ENCODE data around the gene KRTAP1-5. TPM values are rescaled to one million over a fixed set of nuclear protein-coding genes. Genes with fewer than 3 reads are reported as not detected.
"Not testable (repeated sequence)": the region's sequence is repeated elsewhere in the genome, so short reads cannot be mapped to it uniquely, and the experiment has no call there.

Gene KRTAP1-5
- total RNA-seq: not detected

- Histone ChIP-seq H3K27me3 (ENCODE audit: insufficient read depth, low read length) (peaks cover 4% of the 10 kb centered on the region), H3K9me3 (ENCODE audit: low read depth, low read length) (no peaks in the 10 kb centered on the region), H3K4me1 (ENCODE audit: insufficient read depth, low read length) (no peaks in the 10 kb centered on the region), H3K4me3 (ENCODE audit: low read length) (no peak within 1 kb of the TSS)
Observed at GRCh38 chr17:41026715-41027471, at the start of gene KRTAP1-5. Gene KRTAP1-5 (minus strand): TSS chr17:41027208. CDS start chr17:41027155, 53 bp downstream.

GRCh38 chr17:41076788-41077187 lies 49.8 kb upstream of the KRTAP1-5 start:
- no peak overlapping the region for H3K4me3 ChIP-seq (ENCODE audit: low read length)
- H3K4me1 ChIP-seq (ENCODE audit: insufficient read depth, low read length): no peaks in the 10 kb centered on the region
- H3K9me3 ChIP-seq (ENCODE audit: low read depth, low read length): no peaks in the 10 kb centered on the region
- peaks cover 3% of the 10 kb centered on the region for H3K27me3 ChIP-seq (ENCODE audit: insufficient read depth, low read length)

- Histone ChIP-seq H3K27me3 (ENCODE audit: insufficient read depth, low read length) (peaks cover 3% of the 10 kb centered on the region), H3K4me3 (ENCODE audit: low read length) (no peak overlapping the region), H3K9me3 (ENCODE audit: low read depth, low read length) (no peaks in the 10 kb centered on the region), H3K4me1 (ENCODE audit: insufficient read depth, low read length) (no peaks in the 10 kb centered on the region)
Observed at GRCh38 chr17:41073676-41074075, 46.7 kb upstream of the KRTAP1-5 start.

GRCh38 chr17:41071606-41072360 lies 44.8 kb upstream of the KRTAP1-5 start:
- Histone ChIP-seq H3K4me1 (ENCODE audit: insufficient read depth, low read length) (no peaks in the 10 kb centered on the region), H3K27me3 (ENCODE audit: insufficient read depth, low read length) (no peaks in the 10 kb centered on the region), H3K4me3 (ENCODE audit: low read length) (no peak overlapping the region), H3K9me3 (ENCODE audit: low read depth, low read length) (no peaks in the 10 kb centered on the region)

GRCh38 chr17:41069031-41069430 lies 42.0 kb upstream of the KRTAP1-5 start:
- Histone ChIP-seq H3K4me1 (ENCODE audit: insufficient read depth, low read length) (no peaks in the 10 kb centered on the region), H3K9me3 (ENCODE audit: low read depth, low read length) (no peaks in the 10 kb centered on the region), H3K27me3 (ENCODE audit: insufficient read depth, low read length) (no peaks in the 10 kb centered on the region), H3K4me3 (ENCODE audit: low read length) (no peak overlapping the region)

GRCh38 chr17:41067281-41067680 lies 40.3 kb upstream of the KRTAP1-5 start:
- Histone ChIP-seq H3K4me3 (ENCODE audit: low read length) (no peak overlapping the region), H3K9me3 (ENCODE audit: low read depth, low read length) (no peaks in the 10 kb centered on the region), H3K27me3 (ENCODE audit: insufficient read depth, low read length) (peaks cover 7% of the 10 kb centered on the region), H3K4me1 (ENCODE audit: insufficient read depth, low read length) (no peaks in the 10 kb centered on the region)

GRCh38 chr17:41065829-41066624 lies 39.0 kb upstream of the KRTAP1-5 start, which contains the start of gene KRTAP2-4:
Gene KRTAP2-4 (minus strand): TSS chr17:41065879. CDS start chr17:41065845, 34 bp downstream.
- Histone ChIP-seq H3K4me3 (ENCODE audit: low read length) (no peak within 1 kb of the TSS), H3K27me3 (ENCODE audit: insufficient read depth, low read length) (peaks cover 15% of the 10 kb centered on the region), H3K4me1 (ENCODE audit: insufficient read depth, low read length) (no peaks in the 10 kb centered on the region), H3K9me3 (ENCODE audit: low read depth, low read length) (no peaks in the 10 kb centered on the region)

- peaks cover 20% of the 10 kb centered on the region for H3K27me3 ChIP-seq (ENCODE audit: insufficient read depth, low read length)
- H3K4me1 ChIP-seq (ENCODE audit: insufficient read depth, low read length); H3K9me3 ChIP-seq (ENCODE audit: low read depth, low read length); H3K4me3 ChIP-seq (ENCODE audit: low read length): not testable (repeated sequence)
Observed at GRCh38 chr17:41065016-41065689, 38.1 kb upstream of the KRTAP1-5 start.

- peaks cover 22% of the 10 kb centered on the region for H3K27me3 ChIP-seq (ENCODE audit: insufficient read depth, low read length)
- no peak overlapping the region for H3K4me3 ChIP-seq (ENCODE audit: low read length)
- no peaks in the 10 kb centered on the region for H3K9me3 ChIP-seq (ENCODE audit: low read depth, low read length)
- H3K4me1 ChIP-seq (ENCODE audit: insufficient read depth, low read length): no peaks in the 10 kb centered on the region
Observed at GRCh38 chr17:41064301-41064700, 37.3 kb upstream of the KRTAP1-5 start.

- no peaks in the 10 kb centered on the region for H3K4me1 ChIP-seq (ENCODE audit: insufficient read depth, low read length)
- H3K27me3 ChIP-seq (ENCODE audit: insufficient read depth, low read length): peaks cover 25% of the 10 kb centered on the region
- H3K9me3 ChIP-seq (ENCODE audit: low read depth, low read length): no peaks in the 10 kb centered on the region
- no peak overlapping the region for H3K4me3 ChIP-seq (ENCODE audit: low read length)
Observed at GRCh38 chr17:41063449-41063848, 36.4 kb upstream of the KRTAP1-5 start.

GRCh38 chr17:41061964-41062363 lies 35.0 kb upstream of the KRTAP1-5 start:
- Histone ChIP-seq H3K4me3 (ENCODE audit: low read length) (no peak overlapping the region), H3K27me3 (ENCODE audit: insufficient read depth, low read length) (peaks cover 30% of the 10 kb centered on the region), H3K9me3 (ENCODE audit: low read depth, low read length) (no peaks in the 10 kb centered on the region), H3K4me1 (ENCODE audit: insufficient read depth, low read length) (no peaks in the 10 kb centered on the region)

- peaks cover 30% of the 10 kb centered on the region for H3K27me3 ChIP-seq (ENCODE audit: insufficient read depth, low read length)
- no peaks in the 10 kb centered on the region for H3K9me3 ChIP-seq (ENCODE audit: low read depth, low read length)
- no peaks in the 10 kb centered on the region for H3K4me1 ChIP-seq (ENCODE audit: insufficient read depth, low read length)
- no peak within 1 kb of the TSS for H3K4me3 ChIP-seq (ENCODE audit: low read length)
Observed at GRCh38 chr17:41060052-41060604, 33.1 kb upstream of the KRTAP1-5 start, which contains the start of gene KRTAP2-3. Gene KRTAP2-3 (minus strand): TSS chr17:41060114. CDS start chr17:41060050, 64 bp downstream.

- not testable (repeated sequence) for H3K4me3 ChIP-seq (ENCODE audit: low read length); H3K4me1 ChIP-seq (ENCODE audit: insufficient read depth, low read length); H3K9me3 ChIP-seq (ENCODE audit: low read depth, low read length)
- H3K27me3 ChIP-seq (ENCODE audit: insufficient read depth, low read length): peaks cover 30% of the 10 kb centered on the region
Observed at GRCh38 chr17:41059276-41060051, 32.5 kb upstream of the KRTAP1-5 start.
